IMR-90 (cell line): ENCODE measurements around the gene DOK1. TPM values are rescaled to one million over a fixed set of nuclear protein-coding genes. Genes with fewer than 3 reads are reported as not detected.

Experiments
- ATAC-seq: fragments of 200-7000 bp; cut with Tn5 transposase; 2 replicates; pipeline ENCODE4 v1.9.1; 2020; ENCODE audit warnings: low read depth, mild to moderate bottlenecking, moderate library complexity
- BruUV-seq: library from RNA; stranded (reverse); fragments of 400-500 nt; replicated peaks from 2 replicates; lab custom pipeline; 2021; lab: Mats Ljungman, UMichigan
- CTCF ChIA-PET: fragments of 300-600 bp; formaldehyde crosslinking; extraction: SDS; loops from one replicate; lab custom pipeline; 2021; ENCODE audit warnings: antibody characterized with exemption; lab: Yijun Ruan, JAX
- POLR2A ChIA-PET: fragments of 300-600 bp; sonication (Branson Sonifier 250); formaldehyde crosslinking; loops from one replicate; lab custom pipeline; 2022; ENCODE audit warnings: antibody characterized with exemption; ENCODE audit not compliant: unreplicated experiment; lab: Charles Lee
- DNase-seq: peaks from one replicate; pipeline ENCODE4 v3.0.0; 2013
- H2AFZ ChIP-seq: replicated peaks from 2 replicates; pipeline ENCODE3; 2013; ENCODE audit warnings: low read length, mild to moderate bottlenecking; ENCODE audit not compliant: poor library complexity
- H2AK5ac ChIP-seq: 2 replicates; pipeline ENCODE4 v1.6.1; 2013; ENCODE audit warnings: low read depth, low read length, inconsistent platforms
- H2AK9ac ChIP-seq: replicated peaks from 2 replicates; pipeline ENCODE3; 2013; ENCODE audit warnings: mild to moderate bottlenecking, low read depth, low read length, moderate library complexity; ENCODE audit not compliant: poor library complexity
- H2BK120ac ChIP-seq: 2 replicates; pipeline ENCODE4 v1.6.1; 2013; ENCODE audit warnings: low read depth, low read length, inconsistent platforms
- H2BK15ac ChIP-seq: 3 replicates; pipeline ENCODE4 v1.6.1; 2013; ENCODE audit warnings: low read depth, low read length, inconsistent platforms
- H2BK20ac ChIP-seq: 2 replicates; pipeline ENCODE4 v1.6.1; 2013; ENCODE audit warnings: low read depth, mild to moderate bottlenecking, inconsistent platforms, low read length, moderate library complexity
- H2BK5ac ChIP-seq: 2 replicates; pipeline ENCODE4 v1.6.1; 2013; ENCODE audit warnings: mild to moderate bottlenecking, low read depth, low read length, inconsistent platforms; ENCODE audit not compliant: poor library complexity, severe bottlenecking
- H3K14ac ChIP-seq: replicated peaks from 2 replicates; pipeline ENCODE4 v1.6.1; 2013; ENCODE audit warnings: low read depth, low read length, inconsistent platforms
- H3K18ac ChIP-seq: 2 replicates; pipeline ENCODE4 v1.6.1; 2013; ENCODE audit warnings: low read depth, low read length, control low read depth
- H3K23ac ChIP-seq: 2 replicates; pipeline ENCODE4 v1.6.1; 2013; ENCODE audit warnings: low read depth, low read length, inconsistent platforms
- H3K27ac ChIP-seq: 2 replicates; pipeline ENCODE4 v1.5.1; 2013; ENCODE audit warnings: mild to moderate bottlenecking, control low read depth, low read length; ENCODE audit not compliant: insufficient read depth
- H3K27me3 ChIP-seq: 2 replicates; pipeline ENCODE4 v1.6.1; 2013; ENCODE audit warnings: low read length; ENCODE audit not compliant: control insufficient read depth, insufficient read depth
- H3K36me3 ChIP-seq: 2 replicates; pipeline ENCODE4 v1.6.1; 2013; ENCODE audit warnings: low read length, mixed read lengths; ENCODE audit not compliant: control insufficient read depth, insufficient read depth
- H3K4ac ChIP-seq: 2 replicates; pipeline ENCODE4 v1.6.1; 2013; ENCODE audit warnings: low read depth, low read length, inconsistent platforms
- H3K4me1 ChIP-seq: 2 replicates; pipeline ENCODE4 v1.6.1; 2013; ENCODE audit warnings: low read length, mixed read lengths; ENCODE audit not compliant: control insufficient read depth, insufficient read depth
- H3K4me2 ChIP-seq: 2 replicates; pipeline ENCODE4 v1.6.1; 2013; ENCODE audit warnings: low read depth, mild to moderate bottlenecking, control low read depth, low read length, moderate library complexity
- H3K4me3 ChIP-seq: 2 replicates; pipeline ENCODE4 v1.5.1; 2013; ENCODE audit warnings: low read depth, mild to moderate bottlenecking, control low read depth, low read length, moderate library complexity; ENCODE audit not compliant: insufficient read depth
- H3K56ac ChIP-seq: 2 replicates; pipeline ENCODE4 v1.6.1; 2013; ENCODE audit warnings: low read length, inconsistent platforms; ENCODE audit not compliant: insufficient read depth; ENCODE audit errors: extremely low read depth
- H3K79me1 ChIP-seq, 2 experiments: 2 replicates each; pipeline ENCODE4 v1.6.1; 2013; ENCODE audit warnings: low read length in 2 of 2, inconsistent platforms in 1 of 2, low read depth in 1 of 2
- H3K9ac ChIP-seq: 2 replicates; pipeline ENCODE4 v1.6.1; 2013; ENCODE audit warnings: low read depth, low read length, control low read depth
- H3K9me1 ChIP-seq: 2 replicates; pipeline ENCODE4 v1.6.1; 2013; ENCODE audit warnings: low read length, inconsistent platforms; ENCODE audit not compliant: insufficient read depth
- H3K9me3 ChIP-seq: 2 replicates; pipeline ENCODE4 v1.6.1; 2013; ENCODE audit warnings: low read length; ENCODE audit not compliant: control insufficient read depth, insufficient read depth
- H4K20me1 ChIP-seq: 2 replicates; pipeline ENCODE4 v1.6.1; 2013; ENCODE audit warnings: low read length, inconsistent platforms; ENCODE audit not compliant: insufficient read depth
- H4K5ac ChIP-seq: 2 replicates; pipeline ENCODE4 v1.6.1; 2013; ENCODE audit warnings: mild to moderate bottlenecking, low read depth, low read length, control low read depth
- H4K8ac ChIP-seq, 2 experiments: 2 replicates each; pipeline ENCODE4 v1.6.1; 2013; ENCODE audit warnings: low read depth in 2 of 2, low read length in 2 of 2, control low read depth in 1 of 2, inconsistent platforms in 1 of 2
- H4K91ac ChIP-seq: 2 replicates; pipeline ENCODE4 v1.6.1; 2013; ENCODE audit warnings: low read depth, low read length, inconsistent platforms; ENCODE audit not compliant: insufficient read depth
- BHLHE40 ChIP-seq: fragments of 150-350 bp; IDR thresholded peaks from 2 replicates; pipeline ENCODE4 v1.6.1; 2016; ENCODE audit warnings: mild to moderate bottlenecking, low read depth, low read length
- CEBPB ChIP-seq: IDR thresholded peaks from 2 replicates; pipeline ENCODE4 v1.6.1; 2012; ENCODE audit warnings: low read depth, low read length, improper control_type of control experiment
- CHD1 ChIP-seq: IDR thresholded peaks from 2 replicates; pipeline ENCODE4 v1.6.1; 2012; ENCODE audit warnings: low read depth, low read length, improper control_type of control experiment
- FOS ChIP-seq: fragments of 150-350 bp; IDR thresholded peaks from 2 replicates; pipeline ENCODE4 v1.6.1; 2016; ENCODE audit warnings: low read depth, low read length
- MAFK ChIP-seq: IDR thresholded peaks from 2 replicates; pipeline ENCODE4 v1.6.1; 2012; ENCODE audit warnings: low read depth, low read length, improper control_type of control experiment
- MAZ ChIP-seq: IDR thresholded peaks from 2 replicates; pipeline ENCODE4 v1.6.1; 2012; ENCODE audit warnings: low read depth, mild to moderate bottlenecking, low read length, improper control_type of control experiment, moderate library complexity, borderline replicate concordance
- MXI1 ChIP-seq: IDR thresholded peaks from 2 replicates; pipeline ENCODE4 v1.6.1; 2012; ENCODE audit warnings: low read depth, mild to moderate bottlenecking, low read length, moderate library complexity, borderline replicate concordance
- NFE2L2 ChIP-seq: fragments of 150-350 bp; IDR thresholded peaks from 2 replicates; pipeline ENCODE4 v1.6.1; 2016; ENCODE audit warnings: low read depth, mild to moderate bottlenecking, low read length
- POLR2A ChIP-seq: IDR thresholded peaks from 2 replicates; pipeline ENCODE4 v1.6.1; 2012; ENCODE audit warnings: mild to moderate bottlenecking, low read depth, low read length
- RAD21 ChIP-seq: IDR thresholded peaks from 2 replicates; pipeline ENCODE4 v1.6.1; 2012; ENCODE audit warnings: low read length, improper control_type of control experiment
- RCOR1 ChIP-seq: IDR thresholded peaks from 2 replicates; pipeline ENCODE4 v1.6.1; 2012; ENCODE audit warnings: mild to moderate bottlenecking, low read length, improper control_type of control experiment; ENCODE audit not compliant: insufficient replicate concordance
- RFX5 ChIP-seq: IDR thresholded peaks from 2 replicates; pipeline ENCODE4 v1.8.0; 2012; ENCODE audit warnings: low read depth, mild to moderate bottlenecking, low read length, moderate library complexity
- SMC3 ChIP-seq: fragments of 150-350 bp; IDR thresholded peaks from 2 replicates; pipeline ENCODE4 v1.6.1; 2016; ENCODE audit warnings: low read depth, mild to moderate bottlenecking, antibody characterized with exemption, low read length, moderate library complexity
- WGBS, 2 experiments: methylation state at CpG; one replicate each; pipeline versions ENCODE4 v1.1.5 to v1.1.7; 2013; ENCODE audit warnings: missing lambda C conversion rate in 2 of 2; ENCODE audit not compliant: insufficient read length in 1 of 2; ENCODE audit errors: extremely low coverage in 2 of 2; 5-methylcytosine and 5-hydroxymethylcytosine counted together
- dilution Hi-C: fragments of 300-500 bp; cut with HindIII; formaldehyde crosslinking; loops from one replicate; pipeline ENCODE4 v1.14.3; 2018; ENCODE audit warnings: low sequenced_read_pairs; ENCODE audit not compliant: unreplicated experiment
- in situ Hi-C: fragments of 300-500 bp; cut with MboI; formaldehyde crosslinking; loops from 3 replicates; pipeline ENCODE4 v1.14.3; 2019; ENCODE audit warnings: low sequenced_read_pairs, inconsistent platforms, mixed read lengths
- intact Hi-C: fragments of 100-400 bp; cut with micrococcal nuclease; formaldehyde crosslinking; loops from 2 replicates; pipeline ENCODE4 v1.10.0; 2022
- polyA plus RNA-seq, 3 experiments: library from polyadenylated mRNA; depleted of rRNA; stranded (reverse); fragments of >200 nt; gene quantifications; 2 replicates each; pipeline ENCODE4 v1.2.3, GENCODE V29; 2012; ENCODE audit warnings: low replicate concordance in 1 of 3
- total RNA-seq: library from RNA; depleted of rRNA; stranded (reverse); fragments of >200 nt; gene quantifications from 2 replicates; pipeline ENCODE4 v1.2.3, GENCODE V29; 2012
- TF ChIP-seq, protein P1 (sequence below): fragments of 150-350 bp; IDR thresholded peaks from 2 replicates; pipeline ENCODE4 v1.6.1; 2016; ENCODE audit warnings: low read depth, mild to moderate bottlenecking, low read length, moderate library complexity, borderline replicate concordance
- TF ChIP-seq, protein P2 (sequence below): conservative IDR thresholded peaks from 2 replicates; pipeline ENCODE4 v1.5.1; 2012; ENCODE audit warnings: mild to moderate bottlenecking, low read depth, low read length, improper control_type of control experiment
- TF ChIP-seq, protein P3 (sequence below): fragments of 150-350 bp; IDR thresholded peaks from 2 replicates; pipeline ENCODE4 v1.6.1; 2017; ENCODE audit warnings: mild to moderate bottlenecking, antibody characterized with exemption, low read length, low read depth

The DOK1 gene
- total and polyA plus RNA-seq, 2 of the 4 experiments (the other 2 are of a cell fraction) = 15.4 to 17.6 TPM

DNA sequence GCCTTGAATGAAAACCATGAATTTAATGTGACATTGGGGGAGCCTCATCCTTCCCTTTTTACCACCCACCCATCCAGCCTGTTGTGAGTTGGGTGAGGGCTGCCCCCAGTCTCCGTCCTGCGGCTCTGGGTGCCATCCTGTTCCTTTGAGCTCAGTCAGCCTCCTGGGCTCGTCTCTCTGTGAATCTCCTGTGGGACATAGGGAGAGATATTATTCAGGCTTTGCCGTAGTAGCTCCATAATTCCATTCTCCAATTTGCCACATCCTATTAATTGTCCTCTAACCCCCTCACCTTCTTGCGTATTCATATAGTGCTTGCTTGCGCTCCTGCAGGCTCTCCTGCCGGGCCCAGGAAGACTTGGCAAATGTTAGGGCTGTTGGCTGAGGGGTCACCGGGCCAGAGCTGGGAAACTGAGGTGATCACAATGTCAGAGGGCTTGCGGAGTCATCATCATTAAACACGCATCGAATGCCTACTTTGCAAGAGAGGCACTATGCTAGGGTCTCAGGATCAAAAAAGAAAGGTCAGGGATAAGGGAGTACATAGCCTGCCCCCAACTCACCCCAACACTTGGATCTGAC, 27.8 kb upstream of the DOK1 start:
- no peak overlapping the region for H2BK20ac ChIP-seq
- no peak overlapping the region for H3K23ac ChIP-seq
- dilution Hi-C loops = no loop called here
- peaks cover 12% of the 10 kb centered on the region for H3K4me1 ChIP-seq
- POLR2A ChIA-PET = interaction anchor here (0.6 kb wide), 1 partner anchor 523 kb away, joined by 3 read pairs; no protein-coding TSS in a partner anchor
- no peaks in the 10 kb centered on the region for H3K9me3 ChIP-seq
- intact Hi-C loops = no loop called here
- no peak overlapping the region for H3K4ac ChIP-seq
- H4K8ac ChIP-seq = no peak overlapping the region
- peaks cover 12% of the 10 kb centered on the region for H3K27me3 ChIP-seq
- in situ Hi-C loops = no loop called here
- CTCF ChIA-PET = no interaction called here
- no peak overlapping the region for H2AFZ ChIP-seq
- peaks cover 30 to 50% of the 10 kb centered on the region in 2 experiments for H3K79me1 ChIP-seq
- no peak overlapping the region for H3K4me2 ChIP-seq
- no peak for DNase-seq
- ATAC-seq = no peak
- H3K18ac ChIP-seq = no peak overlapping the region
- H2BK120ac ChIP-seq = no peak overlapping the region
- peak overlapping the region; percentile 71 for H2AK9ac ChIP-seq
- WGBS, 2 experiments = 100% methylated on average over 2 of the region's 11 CpGs; no CpG with 5 or more reads in 1 of the 2 experiments
- H3K9ac ChIP-seq = no peak overlapping the region
- H3K14ac ChIP-seq = no peak overlapping the region
- H4K91ac ChIP-seq = no peak overlapping the region
- H2BK15ac ChIP-seq = no peak overlapping the region
- H3K36me3 ChIP-seq = peaks cover 27% of the 10 kb centered on the region
- TF ChIP-seq CEBPB = no peak
- TF ChIP-seq, protein P1, sequence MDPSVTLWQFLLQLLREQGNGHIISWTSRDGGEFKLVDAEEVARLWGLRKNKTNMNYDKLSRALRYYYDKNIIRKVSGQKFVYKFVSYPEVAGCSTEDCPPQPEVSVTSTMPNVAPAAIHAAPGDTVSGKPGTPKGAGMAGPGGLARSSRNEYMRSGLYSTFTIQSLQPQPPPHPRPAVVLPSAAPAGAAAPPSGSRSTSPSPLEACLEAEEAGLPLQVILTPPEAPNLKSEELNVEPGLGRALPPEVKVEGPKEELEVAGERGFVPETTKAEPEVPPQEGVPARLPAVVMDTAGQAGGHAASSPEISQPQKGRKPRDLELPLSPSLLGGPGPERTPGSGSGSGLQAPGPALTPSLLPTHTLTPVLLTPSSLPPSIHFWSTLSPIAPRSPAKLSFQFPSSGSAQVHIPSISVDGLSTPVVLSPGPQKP = no peak
- no peak for TF ChIP-seq NFE2L2
- TF ChIP-seq CHD1 = no peak
- no peak for TF ChIP-seq MAFK
- TF ChIP-seq RCOR1 = no peak
- TF ChIP-seq, protein P2, sequence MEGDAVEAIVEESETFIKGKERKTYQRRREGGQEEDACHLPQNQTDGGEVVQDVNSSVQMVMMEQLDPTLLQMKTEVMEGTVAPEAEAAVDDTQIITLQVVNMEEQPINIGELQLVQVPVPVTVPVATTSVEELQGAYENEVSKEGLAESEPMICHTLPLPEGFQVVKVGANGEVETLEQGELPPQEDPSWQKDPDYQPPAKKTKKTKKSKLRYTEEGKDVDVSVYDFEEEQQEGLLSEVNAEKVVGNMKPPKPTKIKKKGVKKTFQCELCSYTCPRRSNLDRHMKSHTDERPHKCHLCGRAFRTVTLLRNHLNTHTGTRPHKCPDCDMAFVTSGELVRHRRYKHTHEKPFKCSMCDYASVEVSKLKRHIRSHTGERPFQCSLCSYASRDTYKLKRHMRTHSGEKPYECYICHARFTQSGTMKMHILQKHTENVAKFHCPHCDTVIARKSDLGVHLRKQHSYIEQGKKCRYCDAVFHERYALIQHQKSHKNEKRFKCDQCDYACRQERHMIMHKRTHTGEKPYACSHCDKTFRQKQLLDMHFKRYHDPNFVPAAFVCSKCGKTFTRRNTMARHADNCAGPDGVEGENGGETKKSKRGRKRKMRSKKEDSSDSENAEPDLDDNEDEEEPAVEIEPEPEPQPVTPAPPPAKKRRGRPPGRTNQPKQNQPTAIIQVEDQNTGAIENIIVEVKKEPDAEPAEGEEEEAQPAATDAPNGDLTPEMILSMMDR = no peak
- TF ChIP-seq, protein P3, sequence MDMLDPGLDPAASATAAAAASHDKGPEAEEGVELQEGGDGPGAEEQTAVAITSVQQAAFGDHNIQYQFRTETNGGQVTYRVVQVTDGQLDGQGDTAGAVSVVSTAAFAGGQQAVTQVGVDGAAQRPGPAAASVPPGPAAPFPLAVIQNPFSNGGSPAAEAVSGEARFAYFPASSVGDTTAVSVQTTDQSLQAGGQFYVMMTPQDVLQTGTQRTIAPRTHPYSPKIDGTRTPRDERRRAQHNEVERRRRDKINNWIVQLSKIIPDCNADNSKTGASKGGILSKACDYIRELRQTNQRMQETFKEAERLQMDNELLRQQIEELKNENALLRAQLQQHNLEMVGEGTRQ = no peak
- TF ChIP-seq BHLHE40 = no peak
- TF ChIP-seq FOS = no peak
- no peak for TF ChIP-seq SMC3
- TF ChIP-seq MAZ = no peak
- TF ChIP-seq RFX5 = no peak
- no peak for TF ChIP-seq POLR2A
- no peak for TF ChIP-seq MXI1
- TF ChIP-seq RAD21 = no peak
- no peak overlapping the region for H3K56ac ChIP-seq
- H2AK5ac ChIP-seq = no peak overlapping the region
- H4K5ac ChIP-seq = no peak overlapping the region
- H3K9me1 ChIP-seq = peaks cover 19% of the 10 kb centered on the region
- no peak overlapping the region for H2BK5ac ChIP-seq
- BruUV-seq = no TSS peak
- no peak overlapping the region for H3K27ac ChIP-seq
- H4K20me1 ChIP-seq = peaks cover 13% of the 10 kb centered on the region
- H3K4me3 ChIP-seq = no peak overlapping the region
